ENCODE measurements around the gene GMPR.

GRCh38 chr6:16272201-16272600 is 33.8 kb downstream of the GMPR start:
- TF ChIP-seq CTCF (IDR thresholded peaks at IDR 0.05), result no peak
- TF ChIP-seq ZFX (IDR thresholded peaks at IDR 0.05; ENCODE audit: borderline replicate concordance), result no peak
